Measurements from ENCODE around the gene ACSS1.

DNA sequence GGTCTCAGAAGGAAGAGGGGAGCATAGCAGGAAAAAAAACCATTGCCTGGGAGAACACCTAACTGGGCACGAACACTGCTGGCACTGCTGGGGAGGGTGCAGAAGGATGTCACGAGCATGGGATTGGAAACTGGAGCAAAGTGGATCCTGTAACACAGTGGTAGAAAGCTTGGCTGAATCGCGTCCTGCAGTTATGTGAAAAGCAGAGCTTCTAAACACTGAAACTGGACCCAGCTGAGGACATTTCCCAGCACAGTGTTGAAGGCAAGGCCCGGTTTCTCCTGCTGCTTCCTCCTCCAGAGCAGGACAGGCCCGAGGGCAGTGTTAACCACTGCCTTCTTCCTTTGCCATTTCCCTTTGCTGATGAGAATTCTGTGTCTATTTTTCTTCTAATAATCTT is 72.1 kb downstream of the ACSS1 start:
- TF ChIP-seq, protein P1, sequence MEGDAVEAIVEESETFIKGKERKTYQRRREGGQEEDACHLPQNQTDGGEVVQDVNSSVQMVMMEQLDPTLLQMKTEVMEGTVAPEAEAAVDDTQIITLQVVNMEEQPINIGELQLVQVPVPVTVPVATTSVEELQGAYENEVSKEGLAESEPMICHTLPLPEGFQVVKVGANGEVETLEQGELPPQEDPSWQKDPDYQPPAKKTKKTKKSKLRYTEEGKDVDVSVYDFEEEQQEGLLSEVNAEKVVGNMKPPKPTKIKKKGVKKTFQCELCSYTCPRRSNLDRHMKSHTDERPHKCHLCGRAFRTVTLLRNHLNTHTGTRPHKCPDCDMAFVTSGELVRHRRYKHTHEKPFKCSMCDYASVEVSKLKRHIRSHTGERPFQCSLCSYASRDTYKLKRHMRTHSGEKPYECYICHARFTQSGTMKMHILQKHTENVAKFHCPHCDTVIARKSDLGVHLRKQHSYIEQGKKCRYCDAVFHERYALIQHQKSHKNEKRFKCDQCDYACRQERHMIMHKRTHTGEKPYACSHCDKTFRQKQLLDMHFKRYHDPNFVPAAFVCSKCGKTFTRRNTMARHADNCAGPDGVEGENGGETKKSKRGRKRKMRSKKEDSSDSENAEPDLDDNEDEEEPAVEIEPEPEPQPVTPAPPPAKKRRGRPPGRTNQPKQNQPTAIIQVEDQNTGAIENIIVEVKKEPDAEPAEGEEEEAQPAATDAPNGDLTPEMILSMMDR (conservative IDR thresholded peaks at IDR 0.05; ENCODE audit: low read depth, low read length): no peak
- TF ChIP-seq EZH2 (IDR thresholded peaks at IDR 0.05; ENCODE audit: low read length, unreplicated experiment) (no peak), EZH2phosphoT487 (IDR thresholded peaks at IDR 0.05; ENCODE audit: borderline replicate concordance, low read length) (no peak)
